HG03103 (cell line): ENCODE measurements around the gene KIF19.
"Not testable (repeated sequence)": the region's sequence is repeated elsewhere in the genome, so short reads cannot be mapped to it uniquely, and the experiment has no call there.

Experiments
- ATAC-seq: cut with Tn5 transposase; IDR thresholded peaks from one replicate; pipeline ENCODE4 v1.9.1; 2021; ENCODE audit warnings: low read depth; ENCODE audit not compliant: unreplicated experiment

The KIF19 gene

GRCh38 chr17:74387365-74388218 lies 61.6 kb downstream of the KIF19 start:
- no peak for ATAC-seq

- ATAC-seq, result no peak
Observed at GRCh38 chr17:74389084-74389753, 63.2 kb downstream of the KIF19 start.

GRCh38 chr17:74389937-74390679 lies 64.1 kb downstream of the KIF19 start:
- no peak for ATAC-seq

- no peak for ATAC-seq
Observed at GRCh38 chr17:74390680-74391653, 64.9 kb downstream of the KIF19 start.

GRCh38 chr17:74391771-74392170 lies 65.7 kb downstream of the KIF19 start:
- no peak for ATAC-seq

GRCh38 chr17:74392848-74393247 lies 66.8 kb downstream of the KIF19 start:
- no peak for ATAC-seq

GRCh38 chr17:74393346-74393942 lies 67.4 kb downstream of the KIF19 start:
- no peak for ATAC-seq

GRCh38 chr17:74394275-74394950 lies 68.4 kb downstream of the KIF19 start:
- no peak for ATAC-seq

GRCh38 chr17:74394977-74395376 lies 69.0 kb downstream of the KIF19 start:
- no peak for ATAC-seq

- ATAC-seq, result no peak
Observed at GRCh38 chr17:74396567-74396966, 70.5 kb downstream of the KIF19 start.

- ATAC-seq, result no peak
Observed at GRCh38 chr17:74402048-74402447, 76.0 kb downstream of the KIF19 start.

- no peak for ATAC-seq
Observed at GRCh38 chr17:74403512-74404137, 77.6 kb downstream of the KIF19 start.

- ATAC-seq, result no peak
Observed at GRCh38 chr17:74404218-74404617, 78.2 kb downstream of the KIF19 start.

GRCh38 chr17:74404789-74405188 lies 78.8 kb downstream of the KIF19 start:
- ATAC-seq, result no peak

GRCh38 chr17:74405311-74405710 lies 79.3 kb downstream of the KIF19 start:
- ATAC-seq, result not testable (repeated sequence)
